GM21367 (cell line): Measurements from ENCODE around the gene IRF4.
A peak's percentile ranks its signal among the peaks of the same experiment; 100 is the strongest.

Experiments used
- ATAC-seq: cut with Tn5 transposase; IDR thresholded peaks from one replicate; pipeline ENCODE4 v1.9.1; 2021; ENCODE audit not compliant: unreplicated experiment

The IRF4 gene

GRCh38 chr6:379410-380181 is 12.0 kb upstream of the IRF4 start:
- ATAC-seq = no peak

- no peak for ATAC-seq
Observed at GRCh38 chr6:380234-381218, 11.0 kb upstream of the IRF4 start.

DNA sequence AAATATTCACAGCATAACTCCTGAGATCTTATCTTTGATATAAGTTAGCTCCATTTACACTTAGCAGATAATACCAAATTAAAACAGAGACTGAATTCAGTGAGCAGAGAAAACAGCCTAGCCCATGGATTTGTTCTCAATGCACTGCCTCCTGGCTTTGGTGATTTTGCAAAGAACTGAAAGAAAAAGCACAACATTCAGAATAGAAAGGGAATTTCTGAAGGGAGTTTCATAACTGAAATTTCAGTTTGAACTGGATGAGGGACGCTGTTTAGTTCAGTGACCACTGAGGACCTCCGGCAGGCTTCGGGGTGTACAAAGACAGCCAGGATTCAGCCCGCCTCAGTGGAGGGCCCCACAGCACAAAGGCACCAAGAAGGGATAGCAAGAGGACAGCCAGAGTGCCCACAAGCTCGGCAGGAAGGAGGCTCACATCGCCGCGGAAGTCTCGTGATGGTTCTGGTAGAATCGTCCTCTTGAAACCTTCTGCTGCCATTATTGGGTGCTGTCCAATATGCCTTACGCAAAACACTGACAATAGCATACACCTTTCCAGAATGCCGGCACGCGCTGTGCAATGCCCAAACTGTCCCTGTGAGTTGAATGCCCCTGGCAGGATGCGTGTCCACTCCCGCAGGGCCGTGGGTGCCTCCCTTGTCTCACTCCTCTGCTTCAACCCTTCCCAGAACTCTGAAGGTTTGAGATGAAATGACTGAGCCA is 9.7 kb upstream of the IRF4 start:
- no peak for ATAC-seq

- ATAC-seq = no peak
Observed at GRCh38 chr6:382883-383810, 8.4 kb upstream of the IRF4 start.

GRCh38 chr6:383856-384255 is 7.7 kb upstream of the IRF4 start:
- ATAC-seq = no peak

DNA sequence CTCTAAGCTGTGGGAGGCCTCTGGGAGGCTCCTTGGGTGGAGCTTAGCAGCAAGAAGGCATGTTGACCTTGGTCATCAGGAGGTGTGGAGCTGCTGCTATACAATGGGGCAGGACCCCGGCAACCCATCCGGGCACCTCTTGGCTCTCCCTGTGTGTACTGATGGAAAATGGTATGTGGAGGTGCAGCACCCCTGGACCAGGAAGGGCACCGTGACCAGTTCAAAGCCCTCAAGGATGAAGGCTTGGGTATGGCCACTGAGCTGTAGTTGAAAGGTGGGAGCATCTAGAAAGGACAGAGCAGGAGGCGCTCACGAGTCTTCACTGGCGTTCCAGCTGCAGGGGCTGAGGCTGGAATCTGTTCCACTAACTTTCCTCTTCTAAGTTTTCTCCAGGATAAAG is 6.7 kb upstream of the IRF4 start:
- no peak for ATAC-seq

- no peak for ATAC-seq
Observed at GRCh38 chr6:385614-386013, 5.9 kb upstream of the IRF4 start.

DNA sequence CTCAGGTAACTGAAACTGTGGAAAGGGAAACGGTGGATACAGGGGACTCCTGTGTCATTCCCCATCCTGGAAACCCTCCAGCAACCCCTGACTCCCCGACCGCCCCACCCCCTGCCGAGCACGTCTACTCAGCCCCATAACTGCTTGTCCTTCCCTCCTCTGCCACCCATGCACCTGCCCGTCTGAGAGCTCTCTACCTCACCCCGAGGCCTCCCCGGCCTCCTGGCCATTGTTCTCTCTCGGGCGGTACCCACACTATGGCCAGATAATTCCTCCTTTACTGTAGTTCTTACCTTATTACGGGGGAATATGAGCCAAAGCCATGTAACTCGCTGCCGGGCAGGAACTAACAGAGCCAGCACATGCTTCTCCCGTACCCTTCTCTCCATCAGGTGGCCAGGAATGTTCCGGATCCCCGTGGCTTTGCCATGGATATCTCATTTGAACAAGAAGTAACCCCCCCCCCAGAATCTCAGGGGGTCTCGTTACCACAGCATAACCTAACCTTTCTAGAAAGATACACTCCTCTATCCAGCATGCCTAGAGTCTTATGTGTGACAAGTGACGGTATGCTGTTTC is 4.8 kb upstream of the IRF4 start:
- ATAC-seq = no peak

GRCh38 chr6:387293-387741 is 4.2 kb upstream of the IRF4 start:
- no peak for ATAC-seq

DNA sequence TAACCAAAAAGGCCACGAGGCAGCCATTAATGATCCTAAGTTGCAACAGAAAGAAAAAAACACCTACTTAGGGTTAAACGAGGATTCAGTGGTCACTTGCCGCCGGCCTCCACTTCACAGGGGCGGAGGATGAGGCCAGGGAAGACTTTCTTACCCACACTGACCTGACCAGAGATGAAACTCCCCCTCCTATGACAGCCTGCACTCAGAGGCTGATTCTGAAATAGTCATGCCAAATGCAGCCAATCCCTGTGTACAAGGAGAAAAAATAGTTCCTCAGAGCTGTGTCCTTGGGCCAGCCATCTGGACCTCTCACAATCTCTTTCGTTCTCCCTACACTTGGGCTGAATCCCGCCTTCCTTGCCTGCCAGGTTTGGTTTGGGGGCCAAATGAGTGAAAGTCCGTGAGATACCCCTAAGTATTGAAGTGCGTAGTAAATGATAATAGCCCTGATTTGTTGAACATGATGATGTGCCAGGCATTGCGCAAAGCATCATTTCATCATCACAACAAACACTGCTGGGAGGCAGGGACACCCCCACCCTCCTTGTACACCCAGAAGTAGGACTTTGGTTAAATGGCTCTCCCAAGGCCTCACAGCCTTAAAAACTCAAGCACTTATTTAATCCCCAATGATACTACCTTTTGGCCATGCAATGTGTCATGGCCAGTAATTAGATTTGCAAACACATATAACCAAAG is 3.2 kb upstream of the IRF4 start:
- no peak for ATAC-seq

DNA sequence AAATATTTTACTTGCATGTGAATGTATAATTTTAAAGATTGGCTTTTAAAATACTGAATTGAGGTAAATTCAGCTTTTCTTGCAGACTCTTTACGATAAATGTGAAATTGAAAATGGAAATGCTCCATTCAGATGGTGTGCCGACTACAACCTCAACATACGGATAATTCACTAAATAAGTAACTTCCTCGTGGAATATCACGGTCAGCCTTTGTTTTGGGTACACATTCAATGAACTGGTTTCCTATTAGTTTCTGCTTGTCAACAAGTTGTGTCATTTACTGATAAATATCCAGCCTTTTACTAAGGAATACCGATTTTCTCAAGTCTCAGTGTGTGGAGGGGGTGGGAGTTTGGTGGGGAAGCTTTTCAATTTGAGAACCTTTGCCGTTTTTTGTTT is 2.4 kb upstream of the IRF4 start:
- no peak for ATAC-seq

- no peak for ATAC-seq
Observed at GRCh38 chr6:389622-390021, 1.9 kb upstream of the IRF4 start.

DNA sequence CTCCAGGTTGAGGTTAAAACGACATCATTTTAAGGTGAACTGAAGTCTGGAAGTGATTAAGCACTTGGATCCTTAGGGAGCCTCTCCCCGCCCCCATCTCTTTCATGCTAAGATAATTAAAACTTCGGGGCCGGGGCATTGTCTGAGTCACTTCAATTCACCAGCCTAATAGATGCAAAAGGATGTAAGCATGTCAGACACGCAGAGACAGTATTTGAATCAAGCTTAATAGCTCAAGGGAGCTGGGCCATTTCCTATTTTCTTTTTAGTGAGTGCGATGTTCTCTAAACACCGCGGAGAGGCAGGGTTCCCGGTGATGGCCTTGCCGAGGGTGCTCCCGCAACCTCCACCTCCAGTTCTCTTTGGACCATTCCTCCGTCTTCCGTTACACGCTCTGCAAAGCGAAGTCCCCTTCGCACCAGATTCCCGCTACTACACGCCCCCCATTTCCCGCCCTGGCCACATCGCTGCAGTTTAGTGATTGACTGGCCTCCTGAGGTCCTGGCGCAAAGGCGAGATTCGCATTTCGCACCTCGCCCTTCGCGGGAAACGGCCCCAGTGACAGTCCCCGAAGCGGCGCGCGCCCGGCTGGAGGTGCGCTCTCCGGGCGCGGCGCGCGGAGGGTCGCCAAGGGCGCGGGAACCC is 516 bp upstream of the IRF4 start:
- peak; percentile 10 for ATAC-seq

DNA sequence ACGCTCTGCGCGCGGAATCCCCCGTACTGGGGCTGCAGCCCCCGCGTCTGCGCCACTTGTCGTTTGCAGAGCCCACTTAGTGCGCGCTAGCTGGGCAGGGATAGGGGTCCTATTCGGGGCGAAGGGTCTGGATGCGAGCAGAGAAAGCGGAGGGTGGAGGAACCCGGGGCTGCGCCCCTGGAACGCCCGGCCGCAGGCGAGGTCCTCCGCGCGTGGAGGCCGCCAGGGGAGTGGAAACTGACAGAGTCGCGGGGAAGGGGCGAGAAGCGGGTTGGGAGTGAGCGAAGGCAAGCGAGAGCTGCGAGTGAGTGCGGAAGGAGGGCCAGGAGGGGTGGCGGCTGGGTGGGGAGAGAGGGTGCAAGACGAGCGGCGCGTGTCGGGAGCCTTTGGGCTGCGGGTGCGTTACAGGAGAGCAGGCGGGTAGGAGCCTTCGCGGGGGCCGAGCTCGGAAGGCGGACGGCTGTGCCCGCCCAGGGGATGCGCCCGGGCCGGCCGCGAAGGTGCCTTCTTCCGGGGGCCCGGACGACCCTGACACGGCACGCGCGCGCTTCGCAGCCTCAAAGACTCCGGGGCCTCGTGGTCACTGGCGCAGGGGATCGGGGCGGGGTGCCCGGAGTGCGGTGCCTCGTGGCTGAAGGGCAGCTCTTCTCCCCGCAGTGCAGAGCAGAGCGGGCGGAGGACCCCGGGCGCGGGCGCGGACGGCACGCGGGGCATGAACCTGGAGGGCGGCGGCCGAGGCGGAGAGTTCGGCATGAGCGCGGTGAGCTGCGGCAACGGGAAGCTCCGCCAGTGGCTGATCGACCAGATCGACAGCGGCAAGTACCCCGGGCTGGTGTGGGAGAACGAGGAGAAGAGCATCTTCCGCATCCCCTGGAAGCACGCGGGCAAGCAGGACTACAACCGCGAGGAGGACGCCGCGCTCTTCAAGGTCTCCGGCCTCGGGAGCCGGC is 1.2 kb downstream of the IRF4 start:
- no peak for ATAC-seq

DNA sequence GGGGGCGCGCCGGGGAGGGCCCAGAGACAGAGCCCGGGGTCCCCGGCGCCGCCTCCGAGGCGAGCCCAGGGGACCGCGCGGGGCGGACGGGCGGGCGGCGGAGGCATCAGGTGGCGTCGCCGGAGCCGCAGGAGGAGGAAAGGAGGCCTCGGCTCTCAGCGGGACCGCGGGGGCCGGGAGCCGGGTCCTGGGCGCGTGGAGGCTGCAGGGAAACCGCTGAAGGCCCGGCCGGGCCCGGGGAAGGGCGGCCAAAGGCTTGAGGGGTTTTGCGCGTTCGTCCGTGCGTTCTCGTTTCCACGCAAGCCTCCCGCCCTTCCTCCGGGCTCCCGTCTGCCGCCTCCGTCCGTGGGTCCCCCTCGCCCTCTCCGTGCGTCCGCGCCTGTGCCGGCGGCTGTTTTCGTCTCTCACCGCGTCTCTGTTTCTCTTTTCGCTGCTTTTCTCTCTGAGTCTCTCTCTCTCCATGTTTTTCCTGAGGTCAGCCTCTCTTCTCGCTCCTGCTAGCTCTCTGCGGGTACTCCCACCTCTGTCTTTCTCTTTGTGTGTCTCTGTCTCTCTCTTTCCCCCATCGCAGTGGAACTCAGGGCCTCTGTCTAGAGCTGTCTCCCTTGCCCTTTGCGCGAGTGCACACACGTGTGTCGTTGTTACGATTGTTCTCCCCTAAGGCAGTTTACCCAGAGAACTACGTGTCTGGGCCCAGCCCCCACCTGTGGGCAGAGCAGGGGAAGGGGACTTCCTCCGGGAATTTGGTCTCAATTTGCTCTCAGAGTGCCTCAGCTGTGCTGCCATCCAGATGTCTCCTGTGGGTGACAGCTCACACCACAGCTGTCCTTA is 2.1 kb downstream of the IRF4 start:
- no peak for ATAC-seq

DNA sequence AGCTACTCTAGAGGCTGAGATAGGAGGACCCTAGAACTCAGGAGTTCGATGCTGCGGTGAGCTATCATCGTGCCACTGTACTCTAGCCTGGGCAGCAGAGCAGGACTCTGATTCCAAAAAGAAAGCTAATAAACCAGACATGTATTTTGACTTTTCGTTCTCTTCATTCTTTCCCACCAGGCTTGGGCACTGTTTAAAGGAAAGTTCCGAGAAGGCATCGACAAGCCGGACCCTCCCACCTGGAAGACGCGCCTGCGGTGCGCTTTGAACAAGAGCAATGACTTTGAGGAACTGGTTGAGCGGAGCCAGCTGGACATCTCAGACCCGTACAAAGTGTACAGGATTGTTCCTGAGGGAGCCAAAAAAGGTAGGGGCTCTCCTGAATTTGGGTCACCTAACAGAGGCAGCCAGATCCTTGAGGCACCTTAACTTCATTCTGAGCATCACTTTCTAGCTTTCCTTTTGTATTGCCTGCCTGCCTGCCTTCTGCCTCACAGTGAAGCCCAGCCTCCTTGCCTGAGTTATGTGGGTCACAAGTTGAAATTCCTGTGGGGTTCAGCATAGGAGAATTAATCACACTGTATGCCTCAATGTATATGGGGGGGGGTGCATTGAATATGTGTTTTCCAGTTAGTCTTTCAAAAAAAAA is 3.2 kb downstream of the IRF4 start:
- ATAC-seq = no peak
